Activated naive CD8-positive, alpha-beta T cell treated with anti-CD3 and anti-CD28 coated beads, Interleukin-2, amount 50 U/mL, for 16 hours (primary cell): Measurements from ENCODE around the gene RAB13.
"Not testable (repeated sequence)": the region's sequence is repeated elsewhere in the genome, so short reads cannot be mapped to it uniquely, and the experiment has no call there.

Experiments used
- DNase-seq: peaks from one replicate; pipeline ENCODE4 v3.0.0-alpha.2; 2020; ENCODE audit warnings: low read depth, low spot score

RAB13 gene

GRCh38 chr1:153985941-153986761 is at the start of gene RAB13:
Gene RAB13, minus strand, starts transcription at chr1:153986339. Its CDS starts 103 bp downstream, at chr1:153986236.
- DNase-seq: no peak

- not testable (repeated sequence) for DNase-seq
Observed at GRCh38 chr1:154033697-154034096, 47.6 kb upstream of the RAB13 start.

GRCh38 chr1:154019940-154020339 is 33.8 kb upstream of the RAB13 start:
- DNase-seq: no peak

- no peak for DNase-seq
Observed at GRCh38 chr1:154019269-154019668, 33.1 kb upstream of the RAB13 start.

GRCh38 chr1:154014154-154014907 is 28.2 kb upstream of the RAB13 start:
- no peak for DNase-seq

GRCh38 chr1:154012543-154012942 is 26.4 kb upstream of the RAB13 start:
- DNase-seq: not testable (repeated sequence)

- no peak for DNase-seq
Observed at GRCh38 chr1:154012129-154012528, 26.0 kb upstream of the RAB13 start.

- DNase-seq: no peak
Observed at GRCh38 chr1:154006136-154006535, 20.0 kb upstream of the RAB13 start.

- DNase-seq: no peak
Observed at GRCh38 chr1:154000420-154000819, 14.3 kb upstream of the RAB13 start.

- DNase-seq: not testable (repeated sequence)
Observed at GRCh38 chr1:153996882-153997281, 10.7 kb upstream of the RAB13 start.

- DNase-seq: no peak
Observed at GRCh38 chr1:153995640-153996039, 9.5 kb upstream of the RAB13 start.

- DNase-seq: no peak
Observed at GRCh38 chr1:153995202-153995601, 9.1 kb upstream of the RAB13 start.

- no peak for DNase-seq
Observed at GRCh38 chr1:153991806-153992205, 5.7 kb upstream of the RAB13 start.

GRCh38 chr1:153991151-153991630 is 5.1 kb upstream of the RAB13 start:
- DNase-seq: no peak

- peak; percentile 68 for DNase-seq
Observed at GRCh38 chr1:153990468-153991150, 4.5 kb upstream of the RAB13 start, which contains the start of gene RPS27. Gene RPS27, plus strand, starts transcription at chr1:153990762. Its CDS starts 35 bp downstream, at chr1:153990797.

- no peak for DNase-seq
Observed at GRCh38 chr1:153987621-153988020, 1.5 kb upstream of the RAB13 start.

GRCh38 chr1:153985341-153985912 is 712 bp downstream of the RAB13 start:
- peak; percentile 48 for DNase-seq

GRCh38 chr1:153984123-153984894 is 1.8 kb downstream of the RAB13 start:
- no peak for DNase-seq

- not testable (repeated sequence) for DNase-seq
Observed at GRCh38 chr1:153981735-153982134, 4.4 kb downstream of the RAB13 start.

GRCh38 chr1:153979091-153979490 is 7.0 kb downstream of the RAB13 start:
- not testable (repeated sequence) for DNase-seq
